Astrocyte (in vitro differentiated cells and primary cell): ENCODE measurements around the gene ACAA2. TPM values are rescaled to one million over a fixed set of nuclear protein-coding genes. Genes with fewer than 3 reads are reported as not detected.
A peak's percentile ranks its signal among the peaks of the same experiment; 100 is the strongest.
"Not testable (repeated sequence)": the region's sequence is repeated elsewhere in the genome, so short reads cannot be mapped to it uniquely, and the experiment has no call there.

Experiments
- DNase-seq: peaks from one replicate; pipeline ENCODE4 v3.0.0-alpha.2; 2010; ENCODE audit warnings: low read depth
- FAIRE-seq: peaks from 2 replicates; lab custom pipeline; 2011; peaks lifted over from hg19 to GRCh38; lab: Jason Lieb, UNC
- H2AFZ ChIP-seq: 2 replicates; pipeline ENCODE4 v1.6.0; 2012; ENCODE audit warnings: low read depth, low read length, inconsistent platforms
- H3K27ac ChIP-seq: 2 replicates; pipeline ENCODE4 v1.5.1; 2011; ENCODE audit warnings: low read depth, low read length, inconsistent platforms
- H3K27me3 ChIP-seq: 2 replicates; pipeline ENCODE4 v1.6.0; 2011; ENCODE audit warnings: low read length, inconsistent platforms; ENCODE audit not compliant: insufficient read depth
- H3K36me3 ChIP-seq: 2 replicates; pipeline ENCODE4 v1.5.1; 2011; ENCODE audit warnings: low read length, inconsistent platforms; ENCODE audit not compliant: insufficient read depth
- H3K4me1 ChIP-seq: 2 replicates; pipeline ENCODE4 v1.5.1; 2011; ENCODE audit warnings: low read length, inconsistent platforms; ENCODE audit not compliant: insufficient read depth
- H3K4me2 ChIP-seq: 2 replicates; pipeline ENCODE4 v1.6.0; 2012; ENCODE audit warnings: low read length, inconsistent platforms
- H3K4me3 ChIP-seq: 2 replicates; pipeline ENCODE4 v1.5.1; 2011; ENCODE audit warnings: low read depth, mild to moderate bottlenecking, low read length, inconsistent platforms; ENCODE audit not compliant: insufficient read depth
- H3K79me2 ChIP-seq: 2 replicates; pipeline ENCODE4 v1.6.0; 2012; ENCODE audit warnings: mild to moderate bottlenecking, low read length, inconsistent platforms; ENCODE audit not compliant: insufficient read depth
- H3K9ac ChIP-seq: 2 replicates; pipeline ENCODE4 v1.6.0; 2012; ENCODE audit warnings: mild to moderate bottlenecking, low read length, inconsistent platforms
- H3K9me3 ChIP-seq: 2 replicates; pipeline ENCODE4 v1.5.1; 2012; ENCODE audit warnings: low read depth, mild to moderate bottlenecking, low read length, inconsistent platforms; ENCODE audit not compliant: insufficient read depth
- H4K20me1 ChIP-seq: 2 replicates; pipeline ENCODE4 v1.6.0; 2012; ENCODE audit warnings: low read length, inconsistent platforms; ENCODE audit not compliant: insufficient read depth
- H3K27ac Mint-ChIP-seq: one replicate; pipeline ENCODE4 v1.8.0; 2021; ENCODE audit warnings: mild to moderate bottlenecking, mixed read lengths; ENCODE audit not compliant: unreplicated experiment
- H3K27me3 Mint-ChIP-seq: one replicate; pipeline ENCODE4 v1.8.0; 2021; ENCODE audit warnings: low read depth, mixed read lengths; ENCODE audit not compliant: unreplicated experiment
- H3K36me3 Mint-ChIP-seq: one replicate; pipeline ENCODE4 v1.8.0; 2021; ENCODE audit warnings: low read depth, mixed read lengths; ENCODE audit not compliant: unreplicated experiment
- H3K4me1 Mint-ChIP-seq: one replicate; pipeline ENCODE4 v1.8.0; 2021; ENCODE audit warnings: low read depth, mixed read lengths; ENCODE audit not compliant: unreplicated experiment
- H3K4me3 Mint-ChIP-seq: one replicate; pipeline ENCODE4 v1.8.0; 2021; ENCODE audit warnings: mild to moderate bottlenecking, moderate library complexity, mixed read lengths; ENCODE audit not compliant: unreplicated experiment
- H3K9me3 Mint-ChIP-seq: one replicate; pipeline ENCODE4 v1.8.0; 2021; ENCODE audit warnings: mild to moderate bottlenecking, mixed read lengths; ENCODE audit not compliant: unreplicated experiment
- CTCF ChIP-seq: IDR thresholded peaks from 2 replicates; pipeline ENCODE4 v1.5.1; 2011; ENCODE audit warnings: low read depth, mild to moderate bottlenecking, inconsistent platforms, low read length, moderate library complexity; ENCODE audit not compliant: insufficient read depth
- EZH2 ChIP-seq: IDR thresholded peaks from 2 replicates; pipeline ENCODE4 v1.6.1; 2012; ENCODE audit warnings: mild to moderate bottlenecking, low read length, inconsistent platforms; ENCODE audit not compliant: insufficient read depth
- total RNA-seq: library from RNA; stranded (reverse); gene quantifications from 2 replicates; pipeline ENCODE4 v1.2.1, GENCODE V29; 2021

The ACAA2 gene
- total RNA-seq, 1 donor from 2014 or later: 66.4 TPM

DNA sequence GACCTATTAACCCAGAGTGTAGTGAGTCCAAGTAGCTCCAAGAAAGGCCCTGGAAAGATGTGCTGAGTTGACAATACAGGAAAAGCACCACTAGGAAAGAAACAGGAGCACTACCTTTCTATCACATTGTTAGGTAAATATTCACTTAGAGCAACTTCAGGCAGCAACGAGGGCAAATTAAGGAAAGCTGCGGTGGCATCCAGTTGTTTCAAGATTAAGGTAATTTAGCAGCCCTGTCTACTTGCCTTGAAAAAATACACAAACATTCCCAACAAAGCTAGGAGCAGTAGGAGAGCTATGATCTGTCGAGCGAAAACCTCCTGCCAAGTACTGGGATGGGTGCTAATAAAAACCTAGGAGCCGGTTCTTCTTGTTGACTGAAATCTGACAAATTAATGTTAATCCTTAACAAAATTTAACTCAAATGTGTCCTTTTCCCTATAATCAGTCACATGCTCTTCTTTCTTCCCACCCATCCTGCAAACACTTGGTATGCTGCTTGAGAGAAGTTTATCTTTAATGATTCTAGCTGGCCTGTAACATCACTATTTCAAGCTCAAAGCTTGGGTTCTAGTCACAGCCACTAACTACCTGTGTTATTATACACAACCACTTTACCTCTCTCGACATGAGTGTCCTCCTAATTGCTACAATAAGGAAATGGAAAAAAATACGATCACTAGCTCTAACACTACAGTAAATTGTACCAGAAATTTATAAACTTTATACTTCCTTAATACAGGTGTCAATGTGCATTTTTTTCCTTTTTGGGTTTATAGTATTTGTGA, 2.0 kb downstream of the ACAA2 start:
- no peak for TF ChIP-seq EZH2
- Mint-ChIP-seq H3K4me3 (peak overlapping the region; percentile 65), H3K27me3 (no peaks in the 10 kb centered on the region), H3K27ac (no peak overlapping the region), H3K4me1 (peaks cover 13% of the 10 kb centered on the region), H3K9me3 (peaks cover 20% of the 10 kb centered on the region), H3K36me3 (peaks cover 16% of the 10 kb centered on the region)
- no peak overlapping the region for H3K4me3 ChIP-seq
- no peak overlapping the region for H2AFZ ChIP-seq
- peaks cover 13% of the 10 kb centered on the region for H4K20me1 ChIP-seq
- H3K79me2 ChIP-seq: peaks cover 60% of the 10 kb centered on the region
- H3K36me3 ChIP-seq: no peaks in the 10 kb centered on the region
- no peak overlapping the region for H3K9ac ChIP-seq
- H3K4me1 ChIP-seq: peaks cover 14% of the 10 kb centered on the region
- no peaks in the 10 kb centered on the region for H3K9me3 ChIP-seq
- no peak for DNase-seq
- peak overlapping the region; percentile 32 for H3K4me2 ChIP-seq
- FAIRE-seq: peak; percentile 9
- no peak overlapping the region for H3K27ac ChIP-seq
- H3K27me3 ChIP-seq: no peaks in the 10 kb centered on the region

DNA sequence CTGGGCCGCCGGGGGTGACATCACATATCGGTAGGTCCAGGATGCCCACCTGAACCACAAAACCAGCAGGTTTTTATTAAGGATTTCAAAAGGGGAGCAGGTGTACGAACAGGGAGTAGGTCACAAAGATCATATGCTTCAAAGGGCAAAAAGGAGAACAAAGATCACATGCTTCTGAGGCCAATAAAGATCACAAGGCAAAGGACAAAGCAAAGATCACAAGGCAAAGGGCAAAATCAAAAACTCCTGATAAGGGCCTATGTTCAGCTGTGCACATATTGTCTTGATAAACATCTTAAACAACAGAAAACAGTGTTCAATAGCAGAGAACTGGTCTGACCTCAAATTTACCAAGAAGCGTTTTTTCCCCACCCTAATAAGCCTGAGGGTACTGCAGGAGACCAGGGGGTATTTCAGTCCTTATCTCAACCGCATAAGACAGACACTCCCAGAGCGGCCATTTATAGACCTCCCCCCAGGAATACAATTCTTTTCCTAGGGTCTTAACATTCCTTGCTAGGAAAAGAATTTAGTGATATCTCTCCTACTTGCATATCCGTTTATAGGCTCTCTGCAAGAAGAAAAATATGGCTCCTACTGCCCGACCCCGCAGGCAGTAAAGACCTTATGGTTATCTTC, 4.7 kb downstream of the ACAA2 start:
- H2AFZ ChIP-seq, FAIRE-seq, H3K27me3 ChIP-seq, H3K4me3 ChIP-seq, H3K4me3 Mint-ChIP-seq, H3K4me2 ChIP-seq, H3K27me3 Mint-ChIP-seq, H3K27ac Mint-ChIP-seq, H3K9ac ChIP-seq, DNase-seq, H3K9me3 ChIP-seq, H3K27ac ChIP-seq, H3K36me3 ChIP-seq: not testable (repeated sequence)
- peaks cover 16% of the 10 kb centered on the region for H3K36me3 Mint-ChIP-seq
- Histone ChIP-seq H3K4me1 (peaks cover 11% of the 10 kb centered on the region), H4K20me1 (peaks cover 31% of the 10 kb centered on the region), H3K79me2 (peaks cover 76% of the 10 kb centered on the region)
- peaks cover 20% of the 10 kb centered on the region for H3K9me3 Mint-ChIP-seq
- peaks cover 13% of the 10 kb centered on the region for H3K4me1 Mint-ChIP-seq

DNA sequence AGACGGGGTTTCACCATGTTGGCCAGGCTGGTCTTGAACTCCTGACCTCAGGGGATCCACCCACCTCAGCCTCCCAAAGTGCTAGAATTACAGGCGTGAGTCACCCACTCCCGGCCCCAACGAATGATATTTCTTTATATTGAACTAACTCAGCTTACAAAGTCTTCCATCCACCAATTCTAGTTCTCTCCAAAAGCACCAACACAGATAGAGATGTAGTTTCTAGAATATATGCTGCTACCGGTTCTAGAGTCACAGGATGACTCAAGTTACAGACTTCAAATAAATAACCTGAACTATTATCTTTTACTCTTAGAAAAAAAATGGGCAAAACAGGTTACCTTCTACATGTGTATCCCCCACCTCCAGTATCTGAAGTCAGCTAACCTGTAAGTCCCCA, 9.2 kb downstream of the ACAA2 start:
- peaks cover 16% of the 10 kb centered on the region for H3K36me3 Mint-ChIP-seq
- peaks cover 41% of the 10 kb centered on the region for H3K79me2 ChIP-seq

More for the DNA sequence above, 9.2 kb downstream of the ACAA2 start:
- no peak overlapping the region for H2AFZ ChIP-seq
- peaks cover 36% of the 10 kb centered on the region for H4K20me1 ChIP-seq
- peaks cover 11% of the 10 kb centered on the region for H3K9me3 Mint-ChIP-seq
- peaks cover 7% of the 10 kb centered on the region for H3K36me3 ChIP-seq
- no peak overlapping the region for H3K4me3 ChIP-seq
- no peaks in the 10 kb centered on the region for H3K4me1 ChIP-seq
- no peaks in the 10 kb centered on the region for H3K27me3 ChIP-seq
- H3K9ac ChIP-seq: no peak overlapping the region
- no peak overlapping the region for H3K27ac ChIP-seq
- DNase-seq (no peak), FAIRE-seq (no peak)
- H3K27me3 Mint-ChIP-seq: no peaks in the 10 kb centered on the region
- no peak overlapping the region for H3K27ac Mint-ChIP-seq
- H3K4me3 Mint-ChIP-seq: no peak overlapping the region
- H3K9me3 ChIP-seq: no peaks in the 10 kb centered on the region
- H3K4me2 ChIP-seq: no peak overlapping the region
- TF ChIP-seq CTCF (no peak), EZH2 (no peak)
- H3K4me1 Mint-ChIP-seq: no peaks in the 10 kb centered on the region
